Bronchial epithelial cell (primary cell): ENCODE measurements around the gene GAK. TPM values are rescaled to one million over a fixed set of nuclear protein-coding genes. Genes with fewer than 3 reads are reported as not detected.

Experiments
- DNase-seq: peaks from one replicate; pipeline ENCODE4 v3.0.0-alpha.2; 2010; ENCODE audit warnings: low read depth
- FAIRE-seq: peaks from 2 replicates; lab custom pipeline; 2011; peaks lifted over from hg19 to GRCh38; lab: Jason Lieb, UNC
- H3K27me3 ChIP-seq: 2 replicates; pipeline ENCODE4 v1.5.1; 2011; ENCODE audit warnings: low read length; ENCODE audit not compliant: control insufficient read depth, insufficient read depth
- H3K36me3 ChIP-seq: 2 replicates; pipeline ENCODE4 v1.5.1; 2011; ENCODE audit warnings: low read length; ENCODE audit not compliant: control insufficient read depth, insufficient read depth
- H3K4me3 ChIP-seq: 2 replicates; pipeline ENCODE4 v1.5.1; 2011; ENCODE audit warnings: mild to moderate bottlenecking, low read depth, low read length, control low read depth
- total RNA-seq: library from RNA; depleted of rRNA; stranded (reverse); fragments of >200 nt; gene quantifications from 2 replicates; pipeline ENCODE4 v1.2.1, GENCODE V29; 2014
- TF ChIP-seq, protein P1 (sequence below): IDR thresholded peaks from 2 replicates; pipeline ENCODE4 v1.5.1; 2011; ENCODE audit warnings: mild to moderate bottlenecking, moderate library complexity, low read length, control low read depth, inconsistent platforms; ENCODE audit not compliant: insufficient read depth, severe bottlenecking

The GAK gene
- total RNA-seq, 1 donor from 2014 or later: 52.9 TPM

GRCh38 chr4:957581-958313 is 25.6 kb upstream of the GAK start:
- Histone ChIP-seq H3K4me3 (no peak overlapping the region), H3K27me3 (no peaks in the 10 kb centered on the region), H3K36me3 (peaks cover 7% of the 10 kb centered on the region)
- FAIRE-seq: no peak
- no peak for DNase-seq
- TF ChIP-seq, protein P1, sequence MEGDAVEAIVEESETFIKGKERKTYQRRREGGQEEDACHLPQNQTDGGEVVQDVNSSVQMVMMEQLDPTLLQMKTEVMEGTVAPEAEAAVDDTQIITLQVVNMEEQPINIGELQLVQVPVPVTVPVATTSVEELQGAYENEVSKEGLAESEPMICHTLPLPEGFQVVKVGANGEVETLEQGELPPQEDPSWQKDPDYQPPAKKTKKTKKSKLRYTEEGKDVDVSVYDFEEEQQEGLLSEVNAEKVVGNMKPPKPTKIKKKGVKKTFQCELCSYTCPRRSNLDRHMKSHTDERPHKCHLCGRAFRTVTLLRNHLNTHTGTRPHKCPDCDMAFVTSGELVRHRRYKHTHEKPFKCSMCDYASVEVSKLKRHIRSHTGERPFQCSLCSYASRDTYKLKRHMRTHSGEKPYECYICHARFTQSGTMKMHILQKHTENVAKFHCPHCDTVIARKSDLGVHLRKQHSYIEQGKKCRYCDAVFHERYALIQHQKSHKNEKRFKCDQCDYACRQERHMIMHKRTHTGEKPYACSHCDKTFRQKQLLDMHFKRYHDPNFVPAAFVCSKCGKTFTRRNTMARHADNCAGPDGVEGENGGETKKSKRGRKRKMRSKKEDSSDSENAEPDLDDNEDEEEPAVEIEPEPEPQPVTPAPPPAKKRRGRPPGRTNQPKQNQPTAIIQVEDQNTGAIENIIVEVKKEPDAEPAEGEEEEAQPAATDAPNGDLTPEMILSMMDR: no peak

DNA sequence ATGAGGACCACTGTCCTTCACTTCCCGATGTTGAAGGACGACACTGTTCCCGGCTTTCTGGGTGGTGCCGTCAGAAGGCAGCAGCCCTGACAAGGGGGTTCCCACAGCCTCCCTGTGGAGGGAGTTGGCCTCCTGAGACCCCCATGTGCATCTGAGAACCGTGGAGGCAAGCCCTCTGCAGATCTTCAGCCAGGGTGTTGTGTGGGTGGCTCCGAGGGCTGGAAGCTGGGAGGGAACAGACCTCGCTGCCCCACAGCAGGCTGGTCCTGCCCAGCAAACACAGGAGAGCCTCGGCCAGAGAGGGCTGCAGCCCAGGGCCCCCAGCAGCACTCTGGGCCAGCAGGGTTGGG is 25.1 kb upstream of the GAK start:
- H3K36me3 ChIP-seq: peaks cover 4% of the 10 kb centered on the region
- DNase-seq: no peak

GRCh38 chr4:956531-957230 is 24.6 kb upstream of the GAK start:
- no peak overlapping the region for H3K4me3 ChIP-seq
- H3K36me3 ChIP-seq: peaks cover 3% of the 10 kb centered on the region
- no peaks in the 10 kb centered on the region for H3K27me3 ChIP-seq
- TF ChIP-seq, protein P1: no peak
- DNase-seq (no peak), FAIRE-seq (no peak)

More for the DNA sequence above, 25.1 kb upstream of the GAK start:
- FAIRE-seq: no peak
- TF ChIP-seq, protein P1: no peak
- Histone ChIP-seq H3K4me3 (no peak overlapping the region), H3K27me3 (no peaks in the 10 kb centered on the region)

DNA sequence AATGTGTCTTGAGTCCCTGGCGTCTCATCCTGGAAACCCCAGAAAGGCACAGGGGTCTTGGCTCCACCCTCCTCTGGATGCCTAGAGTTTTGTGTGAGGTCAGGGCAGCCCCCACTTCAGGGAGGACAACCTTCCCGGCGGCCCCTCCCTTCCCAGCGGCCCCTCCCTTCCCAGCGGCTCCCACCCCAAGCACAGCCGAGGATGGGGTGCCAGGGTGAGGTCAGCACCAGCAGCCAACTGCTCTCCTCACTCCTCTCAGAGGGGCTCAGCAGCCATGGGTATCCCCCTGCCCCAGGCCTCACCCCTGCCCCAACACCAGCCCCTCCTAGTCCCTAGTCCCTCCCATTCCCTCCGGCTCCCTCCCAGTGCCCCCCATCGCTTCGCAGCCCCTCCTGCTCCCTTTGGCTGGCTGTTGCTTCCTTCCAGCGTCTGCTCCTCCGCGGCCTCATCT is 23.8 kb upstream of the GAK start:
- TF ChIP-seq, protein P1: no peak
- no peak for FAIRE-seq
- DNase-seq: no peak
- H3K27me3 ChIP-seq: no peaks in the 10 kb centered on the region
- no peak overlapping the region for H3K4me3 ChIP-seq
- peaks cover 2% of the 10 kb centered on the region for H3K36me3 ChIP-seq

- Histone ChIP-seq H3K4me3 (no peak overlapping the region), H3K27me3 (no peaks in the 10 kb centered on the region), H3K36me3 (peaks cover 2% of the 10 kb centered on the region)
- TF ChIP-seq, protein P1: no peak
- DNase-seq: no peak
- FAIRE-seq: no peak
Measured at GRCh38 chr4:955161-955921, 23.2 kb upstream of the GAK start.
